ENCODE measurements around the gene POU6F1.

POU6F1 gene

DNA sequence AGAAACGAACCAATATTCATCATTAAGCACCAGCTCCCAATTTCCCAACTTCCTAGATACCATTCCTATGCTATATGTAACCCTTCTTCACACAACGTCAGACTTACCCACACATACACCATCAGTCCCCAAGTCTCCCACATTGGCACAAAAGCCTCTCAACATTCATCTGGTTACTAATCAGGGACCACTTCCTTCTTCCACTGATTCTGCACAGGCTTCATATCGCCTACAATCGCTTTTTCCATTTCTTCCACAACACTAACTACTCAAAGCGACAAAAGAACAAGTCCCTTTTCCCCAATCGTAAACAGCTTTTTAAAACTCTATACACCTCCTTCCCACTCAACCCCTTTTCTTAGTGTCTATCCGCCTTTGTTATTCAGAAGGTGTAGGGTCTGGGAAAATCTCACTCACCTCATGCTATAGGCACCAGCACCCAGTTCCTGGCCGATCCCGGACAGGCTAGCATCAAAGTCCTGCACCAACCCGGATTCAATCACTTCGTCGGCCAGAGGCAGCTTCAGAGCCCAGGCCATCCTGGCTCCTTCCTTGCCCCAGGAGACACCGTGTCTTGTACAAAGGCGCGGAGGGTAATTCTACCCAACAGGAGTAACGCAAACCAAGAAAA lies 45.9 kb downstream of the POU6F1 start:
- no peak for DNase-seq (ENCODE audit: extremely low read depth in 1 of 2, low read depth in 1 of 2)

- DNase-seq (ENCODE audit: extremely low read depth in 1 of 2, low read depth in 1 of 2), result no peak
These were observed 54.1 kb downstream of the POU6F1 start for GRCh38 chr12:51163795-51164194.

DNA sequence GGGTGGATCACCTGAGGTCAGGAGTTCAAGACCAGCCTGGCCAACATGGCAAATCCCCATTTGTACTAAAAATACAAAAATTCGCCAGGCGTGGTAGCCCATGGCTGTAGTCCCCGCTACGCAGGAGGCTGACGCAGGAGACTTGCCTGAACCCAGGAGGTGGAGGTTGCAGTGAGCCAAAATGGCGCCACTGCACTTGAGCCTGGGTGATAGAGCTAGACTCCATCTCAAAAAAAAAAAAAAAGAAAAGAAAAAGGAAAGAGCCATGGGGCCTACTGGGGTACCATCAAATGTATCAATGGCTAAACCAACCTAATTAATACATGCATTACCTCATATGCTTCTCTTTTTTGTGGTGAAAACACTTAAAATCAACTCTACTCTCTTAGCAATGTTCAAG lies 55.6 kb downstream of the POU6F1 start:
- no peak for DNase-seq (ENCODE audit: extremely low read depth in 1 of 2, low read depth in 1 of 2)

DNA sequence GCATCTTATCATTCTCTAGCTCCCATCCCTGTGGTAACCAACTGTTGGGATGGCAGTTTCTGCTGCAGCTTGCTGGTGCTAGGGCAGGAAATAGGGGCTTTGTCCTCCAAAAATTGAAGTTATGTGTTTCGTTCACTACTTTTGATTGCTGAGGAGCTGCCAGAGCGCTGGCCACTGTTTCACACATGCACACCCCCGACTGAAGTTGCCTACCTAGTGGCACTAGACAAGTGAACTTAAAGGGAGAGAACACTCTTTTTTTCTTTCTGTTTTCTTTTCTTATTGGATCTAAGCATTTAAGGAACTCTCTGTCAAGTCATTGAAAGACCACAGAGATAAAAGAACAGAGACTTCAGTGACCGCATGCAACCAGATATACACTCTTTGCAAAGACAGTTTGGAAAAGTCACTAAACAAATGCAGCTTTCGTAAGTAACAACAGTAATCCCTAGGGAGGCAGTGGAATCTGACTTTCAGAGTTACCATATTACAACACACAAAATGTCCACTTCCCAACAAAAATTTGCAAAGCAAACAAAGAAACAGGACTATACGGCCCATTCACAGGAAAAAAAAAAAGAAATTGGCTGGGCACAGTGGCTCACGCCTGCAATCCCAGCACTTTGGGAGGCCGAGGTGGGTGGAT lies 56.9 kb downstream of the POU6F1 start:
- DNase-seq (ENCODE audit: extremely low read depth in 1 of 2, low read depth in 1 of 2), result no peak

- DNase-seq (ENCODE audit: extremely low read depth in 1 of 2, low read depth in 1 of 2), result no peak
These were observed 61.6 kb downstream of the POU6F1 start for GRCh38 chr12:51156245-51156765.

DNA sequence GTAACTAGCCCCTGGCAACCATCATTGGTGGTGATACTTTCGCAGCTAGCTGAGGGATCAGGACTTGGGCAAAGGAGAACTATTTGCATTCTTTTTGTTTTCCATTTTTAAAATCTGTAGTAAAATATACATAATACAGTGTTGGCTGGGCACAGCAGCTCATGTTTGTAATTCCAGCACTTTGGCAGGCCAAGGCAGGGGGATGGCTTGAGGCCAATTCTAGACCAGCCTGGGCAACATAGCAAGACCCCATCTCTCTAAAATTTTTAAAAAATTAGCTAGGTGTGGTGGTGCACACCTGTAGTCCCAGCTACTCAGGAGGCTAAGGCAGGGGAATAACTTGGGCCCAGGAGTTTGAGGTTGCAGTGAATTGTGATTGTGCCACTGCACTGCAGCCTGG lies 64.9 kb downstream of the POU6F1 start:
- no peak for DNase-seq (ENCODE audit: extremely low read depth in 1 of 2, low read depth in 1 of 2)

DNA sequence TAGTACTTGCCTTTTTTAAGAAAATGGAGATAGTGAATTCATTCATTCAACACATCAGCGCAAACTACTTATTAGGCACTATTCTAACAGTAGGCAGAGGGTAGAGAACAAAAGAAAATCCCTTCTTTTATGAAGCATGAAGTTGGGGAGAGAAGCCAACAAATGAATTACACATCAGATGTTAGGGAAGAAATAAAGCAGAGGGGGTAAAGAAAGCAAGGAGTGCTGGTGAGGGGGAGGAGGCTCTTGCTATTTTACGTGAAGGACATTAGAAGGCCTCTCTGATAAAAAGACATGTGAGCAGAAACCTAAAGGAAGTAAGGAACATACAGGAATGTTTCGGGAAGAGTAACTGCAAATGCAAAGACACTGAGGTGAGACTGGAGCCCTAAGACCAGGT lies 67.1 kb downstream of the POU6F1 start:
- DNase-seq (ENCODE audit: extremely low read depth in 1 of 2, low read depth in 1 of 2), result no peak

DNA sequence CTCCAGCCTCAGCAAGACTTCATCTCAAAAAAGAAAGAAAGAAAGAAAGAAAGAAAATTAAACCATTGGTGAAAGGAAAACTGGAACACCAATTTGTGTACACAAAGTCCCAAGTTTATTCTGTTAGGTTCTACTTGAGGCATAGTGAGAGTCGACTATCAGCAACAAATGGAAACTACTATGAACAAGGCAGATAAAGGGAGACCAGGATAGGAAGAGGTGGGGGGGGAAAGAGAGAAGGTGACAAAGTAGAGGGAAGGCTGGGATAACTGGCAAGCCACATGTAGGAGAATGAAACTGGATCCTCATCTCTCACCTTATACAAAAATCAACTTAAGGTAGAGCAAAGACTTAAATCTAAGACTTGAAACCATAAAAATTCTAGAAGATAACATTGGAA lies 70.6 kb downstream of the POU6F1 start:
- no peak for DNase-seq (ENCODE audit: extremely low read depth in 1 of 2, low read depth in 1 of 2)

- DNase-seq (ENCODE audit: extremely low read depth in 1 of 2, low read depth in 1 of 2), result no peak
These were observed 78.5 kb downstream of the POU6F1 start for GRCh38 chr12:51139292-51139844.

Data from activated CD8-positive, alpha-beta memory T cell treated with anti-CD3 and anti-CD28 coated beads for 1 hour (primary cell).